HepG2 (cell line): ENCODE results near the gene ZDHHC7. TPM values are rescaled to one million over a fixed set of nuclear protein-coding genes. Genes with fewer than 3 reads are reported as not detected.

ENCODE experiments used
- ARHGAP35 ChIP-seq: sonication (generic); formaldehyde crosslinking; IDR thresholded peaks from 2 replicates; pipeline ENCODE4 v1.9.0; 2022; ENCODE audit warnings: mild to moderate bottlenecking, inconsistent platforms, moderate library complexity, missing genetic modification reagents, borderline replicate concordance
- FOSL1 ChIP-seq: sonication (generic); formaldehyde crosslinking; IDR thresholded peaks from 2 replicates; pipeline ENCODE4 v1.9.0; 2021; ENCODE audit warnings: missing genetic modification reagents, borderline replicate concordance
- FOXM1 ChIP-seq: sonication (generic); formaldehyde crosslinking; IDR thresholded peaks from 2 replicates; pipeline ENCODE4 v1.5.0; 2020; ENCODE audit warnings: missing genetic modification reagents
- IRF1 ChIP-seq: sonication (generic); formaldehyde crosslinking; IDR thresholded peaks from 2 replicates; pipeline ENCODE4 v1.4.0; 2020; ENCODE audit warnings: low read depth, mild to moderate bottlenecking, missing genetic modification reagents
- LCORL ChIP-seq, 2 experiments: fragments of 450-650 bp in 1 of 2; sonication (generic) in 1 of 2; formaldehyde crosslinking in 1 of 2; IDR thresholded peaks; 2 replicates each; pipeline versions ENCODE4 v1.5.0 to v1.6.1; 2017 to 2020; ENCODE audit warnings: antibody characterized with exemption in 1 of 2, missing genetic modification reagents in 1 of 2
- MBD4 ChIP-seq: IDR thresholded peaks from 2 replicates; pipeline ENCODE4 v1.6.1; 2012; ENCODE audit warnings: low read length, inconsistent platforms, borderline replicate concordance
- MYC ChIP-seq: sonication (generic); formaldehyde crosslinking; IDR thresholded peaks from 2 replicates; pipeline ENCODE4 v1.9.0; 2021; ENCODE audit warnings: missing genetic modification reagents, borderline replicate concordance
- NFIB ChIP-seq: sonication (generic); formaldehyde crosslinking; IDR thresholded peaks from 2 replicates; pipeline ENCODE4 v1.9.0; 2021; ENCODE audit warnings: missing genetic modification reagents, mild to moderate bottlenecking, borderline replicate concordance
- RCOR2 ChIP-seq: IDR thresholded peaks from 2 replicates; pipeline ENCODE4 v1.6.1; 2016; ENCODE audit warnings: missing biosample characterization, missing genetic modification reagents
- SUZ12 ChIP-seq: fragments of 150-350 bp; IDR thresholded peaks from 2 replicates; pipeline ENCODE4 v1.6.1; 2014; ENCODE audit warnings: low read depth, low read length
- ZMAT5 ChIP-seq: sonication (generic); formaldehyde crosslinking; IDR thresholded peaks from 2 replicates; pipeline ENCODE4 v1.5.0; 2020; ENCODE audit warnings: mild to moderate bottlenecking, low read depth, missing genetic modification reagents, borderline replicate concordance
- ZNF234 ChIP-seq: sonication (generic); formaldehyde crosslinking; conservative IDR thresholded peaks from 2 replicates; pipeline ENCODE4 v1.5.1; 2020; ENCODE audit warnings: mild to moderate bottlenecking, missing genetic modification reagents
- polyA plus RNA-seq, 8 experiments: library from polyadenylated mRNA; depleted of rRNA in 3 of 8; stranded (reverse) in 7 of 8; unstranded in 1 of 8; fragments of >200 nt; fragmentation: Illumina TruSeq in 4 of 8; extraction: Trizol in 4 of 8; gene quantifications; 2 replicates each; pipeline versions ENCODE4 v1.2.1 to v1.2.3, GENCODE V29; 2011 to 2016; ENCODE audit warnings: low read depth in 4 of 8, missing spikeins in 1 of 8, mixed read lengths in 1 of 8; ENCODE audit not compliant: insufficient read depth in 1 of 8
- total RNA-seq, 5 experiments: library from RNA; depleted of rRNA; stranded (reverse); fragments of >200 nt; fragmentation: Illumina TruSeq; extraction: Trizol; gene quantifications; 2 replicates each; pipeline ENCODE4 v1.2.3, GENCODE V29; 2016; ENCODE audit warnings: low read depth in 1 of 5
- TF ChIP-seq, protein P1 (sequence below), 2 experiments: IDR thresholded peaks; 2 replicates each; pipeline ENCODE4 v1.6.1; 2011 to 2012; ENCODE audit warnings: low read length in 2 of 2, borderline replicate concordance in 1 of 2, low read depth in 1 of 2, mild to moderate bottlenecking in 1 of 2, moderate library complexity in 1 of 2
- TF ChIP-seq, protein P2 (sequence below): sonication (generic); formaldehyde crosslinking; IDR thresholded peaks from 2 replicates; pipeline ENCODE4 v1.5.0; 2020; ENCODE audit warnings: mild to moderate bottlenecking, missing genetic modification reagents
- TF ChIP-seq, protein P3 (sequence below): sonication (generic); formaldehyde crosslinking; IDR thresholded peaks from 2 replicates; pipeline ENCODE4 v1.4.0; 2020; ENCODE audit warnings: missing genetic modification reagents
- TF ChIP-seq, protein P4 (sequence below): sonication (generic); formaldehyde crosslinking; IDR thresholded peaks from 2 replicates; pipeline ENCODE4 v1.5.0; 2020; ENCODE audit warnings: mild to moderate bottlenecking, missing genetic modification reagents

Gene ZDHHC7
- total and polyA plus RNA-seq, 2 of the 13 experiments (the other 11 are each of a cell fraction or from before 2014, with no cell fraction given) = 46.8 to 67.6 TPM

- TF ChIP-seq LCORL (IDR thresholded peaks at IDR 0.05) = no peak
- TF ChIP-seq LCORL (CRISPR knock-in tag; IDR thresholded peaks at IDR 0.05) = peak; percentile 39
- TF ChIP-seq, protein P1, sequence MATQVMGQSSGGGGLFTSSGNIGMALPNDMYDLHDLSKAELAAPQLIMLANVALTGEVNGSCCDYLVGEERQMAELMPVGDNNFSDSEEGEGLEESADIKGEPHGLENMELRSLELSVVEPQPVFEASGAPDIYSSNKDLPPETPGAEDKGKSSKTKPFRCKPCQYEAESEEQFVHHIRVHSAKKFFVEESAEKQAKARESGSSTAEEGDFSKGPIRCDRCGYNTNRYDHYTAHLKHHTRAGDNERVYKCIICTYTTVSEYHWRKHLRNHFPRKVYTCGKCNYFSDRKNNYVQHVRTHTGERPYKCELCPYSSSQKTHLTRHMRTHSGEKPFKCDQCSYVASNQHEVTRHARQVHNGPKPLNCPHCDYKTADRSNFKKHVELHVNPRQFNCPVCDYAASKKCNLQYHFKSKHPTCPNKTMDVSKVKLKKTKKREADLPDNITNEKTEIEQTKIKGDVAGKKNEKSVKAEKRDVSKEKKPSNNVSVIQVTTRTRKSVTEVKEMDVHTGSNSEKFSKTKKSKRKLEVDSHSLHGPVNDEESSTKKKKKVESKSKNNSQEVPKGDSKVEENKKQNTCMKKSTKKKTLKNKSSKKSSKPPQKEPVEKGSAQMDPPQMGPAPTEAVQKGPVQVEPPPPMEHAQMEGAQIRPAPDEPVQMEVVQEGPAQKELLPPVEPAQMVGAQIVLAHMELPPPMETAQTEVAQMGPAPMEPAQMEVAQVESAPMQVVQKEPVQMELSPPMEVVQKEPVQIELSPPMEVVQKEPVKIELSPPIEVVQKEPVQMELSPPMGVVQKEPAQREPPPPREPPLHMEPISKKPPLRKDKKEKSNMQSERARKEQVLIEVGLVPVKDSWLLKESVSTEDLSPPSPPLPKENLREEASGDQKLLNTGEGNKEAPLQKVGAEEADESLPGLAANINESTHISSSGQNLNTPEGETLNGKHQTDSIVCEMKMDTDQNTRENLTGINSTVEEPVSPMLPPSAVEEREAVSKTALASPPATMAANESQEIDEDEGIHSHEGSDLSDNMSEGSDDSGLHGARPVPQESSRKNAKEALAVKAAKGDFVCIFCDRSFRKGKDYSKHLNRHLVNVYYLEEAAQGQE (IDR thresholded peaks at IDR 0.05; ENCODE audit: borderline replicate concordance in 1 of 2, low read depth in 1 of 2, low read length in 2 of 2) = no peak
- TF ChIP-seq SUZ12 = no peak
- TF ChIP-seq RCOR2 (CRISPR knock-in tag) = peak; percentile 39; the same call in 1 of the 2 replicates
- no peak for TF ChIP-seq FOXM1 (CRISPR knock-in tag)
- TF ChIP-seq NFIB (CRISPR knock-in tag) = no peak
- TF ChIP-seq ARHGAP35 (CRISPR knock-in tag) = no peak
- TF ChIP-seq, protein P2, sequence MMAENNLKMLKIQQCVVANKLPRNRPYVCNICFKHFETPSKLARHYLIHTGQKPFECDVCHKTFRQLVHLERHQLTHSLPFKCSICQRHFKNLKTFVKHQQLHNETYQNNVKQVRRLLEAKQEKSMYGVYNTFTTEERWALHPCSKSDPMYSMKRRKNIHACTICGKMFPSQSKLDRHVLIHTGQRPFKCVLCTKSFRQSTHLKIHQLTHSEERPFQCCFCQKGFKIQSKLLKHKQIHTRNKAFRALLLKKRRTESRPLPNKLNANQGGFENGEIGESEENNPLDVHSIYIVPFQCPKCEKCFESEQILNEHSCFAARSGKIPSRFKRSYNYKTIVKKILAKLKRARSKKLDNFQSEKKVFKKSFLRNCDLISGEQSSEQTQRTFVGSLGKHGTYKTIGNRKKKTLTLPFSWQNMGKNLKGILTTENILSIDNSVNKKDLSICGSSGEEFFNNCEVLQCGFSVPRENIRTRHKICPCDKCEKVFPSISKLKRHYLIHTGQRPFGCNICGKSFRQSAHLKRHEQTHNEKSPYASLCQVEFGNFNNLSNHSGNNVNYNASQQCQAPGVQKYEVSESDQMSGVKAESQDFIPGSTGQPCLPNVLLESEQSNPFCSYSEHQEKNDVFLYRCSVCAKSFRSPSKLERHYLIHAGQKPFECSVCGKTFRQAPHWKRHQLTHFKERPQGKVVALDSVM (CRISPR knock-in tag) = peak; percentile 51; the same call in 1 of the 2 replicates
- no peak for TF ChIP-seq FOSL1 (CRISPR knock-in tag)
- TF ChIP-seq, protein P3, sequence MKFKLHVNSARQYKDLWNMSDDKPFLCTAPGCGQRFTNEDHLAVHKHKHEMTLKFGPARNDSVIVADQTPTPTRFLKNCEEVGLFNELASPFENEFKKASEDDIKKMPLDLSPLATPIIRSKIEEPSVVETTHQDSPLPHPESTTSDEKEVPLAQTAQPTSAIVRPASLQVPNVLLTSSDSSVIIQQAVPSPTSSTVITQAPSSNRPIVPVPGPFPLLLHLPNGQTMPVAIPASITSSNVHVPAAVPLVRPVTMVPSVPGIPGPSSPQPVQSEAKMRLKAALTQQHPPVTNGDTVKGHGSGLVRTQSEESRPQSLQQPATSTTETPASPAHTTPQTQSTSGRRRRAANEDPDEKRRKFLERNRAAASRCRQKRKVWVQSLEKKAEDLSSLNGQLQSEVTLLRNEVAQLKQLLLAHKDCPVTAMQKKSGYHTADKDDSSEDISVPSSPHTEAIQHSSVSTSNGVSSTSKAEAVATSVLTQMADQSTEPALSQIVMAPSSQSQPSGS = peak; percentile 57; the same call in 1 of the 2 replicates
- no peak for TF ChIP-seq ZNF234 (CRISPR knock-in tag)
- no peak for TF ChIP-seq MBD4
- TF ChIP-seq, protein P4, sequence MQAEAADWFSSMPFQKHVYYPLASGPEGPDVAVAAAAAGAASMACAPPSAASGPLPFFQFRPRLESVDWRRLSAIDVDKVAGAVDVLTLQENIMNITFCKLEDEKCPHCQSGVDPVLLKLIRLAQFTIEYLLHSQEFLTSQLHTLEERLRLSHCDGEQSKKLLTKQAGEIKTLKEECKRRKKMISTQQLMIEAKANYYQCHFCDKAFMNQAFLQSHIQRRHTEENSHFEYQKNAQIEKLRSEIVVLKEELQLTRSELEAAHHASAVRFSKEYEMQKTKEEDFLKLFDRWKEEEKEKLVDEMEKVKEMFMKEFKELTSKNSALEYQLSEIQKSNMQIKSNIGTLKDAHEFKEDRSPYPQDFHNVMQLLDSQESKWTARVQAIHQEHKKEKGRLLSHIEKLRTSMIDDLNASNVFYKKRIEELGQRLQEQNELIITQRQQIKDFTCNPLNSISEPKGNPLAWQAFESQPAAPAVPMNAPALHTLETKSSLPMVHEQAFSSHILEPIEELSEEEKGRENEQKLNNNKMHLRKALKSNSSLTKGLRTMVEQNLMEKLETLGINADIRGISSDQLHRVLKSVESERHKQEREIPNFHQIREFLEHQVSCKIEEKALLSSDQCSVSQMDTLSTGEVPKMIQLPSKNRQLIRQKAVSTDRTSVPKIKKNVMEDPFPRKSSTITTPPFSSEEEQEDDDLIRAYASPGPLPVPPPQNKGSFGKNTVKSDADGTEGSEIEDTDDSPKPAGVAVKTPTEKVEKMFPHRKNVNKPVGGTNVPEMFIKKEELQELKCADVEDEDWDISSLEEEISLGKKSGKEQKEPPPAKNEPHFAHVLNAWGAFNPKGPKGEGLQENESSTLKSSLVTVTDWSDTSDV (CRISPR knock-in tag) = 0 out of 2 replicates have a peak, but pooled peaks have one; percentile 34
- peak; percentile 68; the same call in 1 of the 2 replicates for TF ChIP-seq MYC
- TF ChIP-seq IRF1 (CRISPR knock-in tag) = no peak
- no peak for TF ChIP-seq ZMAT5 (CRISPR knock-in tag)
Measured at GRCh38 chr16:84952335-84953189, 58.8 kb downstream of the ZDHHC7 start (continued).
